Measurements from ENCODE around the gene DPEP2NB. TPM values are rescaled to one million over a fixed set of nuclear protein-coding genes. Genes with fewer than 3 reads are reported as not detected.

DPEP2NB gene
- total RNA-seq, 2 donors from 2014 or later = not detected

DNA sequence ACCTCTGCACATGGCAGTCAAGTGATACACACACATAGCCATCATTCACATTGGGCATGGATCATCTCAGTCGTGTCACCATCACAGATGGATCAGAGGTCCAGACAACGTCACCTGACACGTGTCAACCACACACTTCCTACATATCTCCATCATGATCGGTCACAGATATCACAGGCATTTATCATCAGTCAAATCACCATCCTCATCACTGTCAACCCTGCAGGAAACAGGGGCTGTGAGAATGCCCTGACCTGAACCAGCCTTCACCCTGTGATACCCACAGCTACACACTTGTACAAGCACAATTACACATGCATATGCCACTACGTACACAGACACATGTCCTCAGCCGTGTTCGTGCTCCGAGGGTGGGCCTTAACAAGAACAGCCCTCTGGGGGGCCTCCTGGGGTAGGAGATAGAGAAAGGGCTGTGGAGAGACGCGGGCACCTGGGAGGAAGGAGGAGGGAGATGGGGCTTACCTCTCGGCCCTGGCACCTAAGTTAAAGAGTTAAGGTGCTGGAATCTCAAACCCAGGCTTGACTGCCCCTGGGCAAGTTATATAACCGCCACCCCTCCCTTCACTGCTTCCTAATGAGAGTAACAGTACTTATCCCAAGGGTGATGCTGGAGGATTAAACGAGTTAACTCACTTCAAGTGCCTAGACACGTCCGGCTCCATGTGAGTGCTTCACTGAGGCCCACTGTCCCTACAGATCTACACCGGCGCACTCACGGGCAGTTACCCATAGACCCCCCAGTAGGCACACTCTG, 48.3 kb downstream of the DPEP2NB start:
- DNase-seq = no peak
- intact Hi-C loops (cut with DNase I, micrococcal nuclease) = no loop called here
- no peak for ATAC-seq

DNA sequence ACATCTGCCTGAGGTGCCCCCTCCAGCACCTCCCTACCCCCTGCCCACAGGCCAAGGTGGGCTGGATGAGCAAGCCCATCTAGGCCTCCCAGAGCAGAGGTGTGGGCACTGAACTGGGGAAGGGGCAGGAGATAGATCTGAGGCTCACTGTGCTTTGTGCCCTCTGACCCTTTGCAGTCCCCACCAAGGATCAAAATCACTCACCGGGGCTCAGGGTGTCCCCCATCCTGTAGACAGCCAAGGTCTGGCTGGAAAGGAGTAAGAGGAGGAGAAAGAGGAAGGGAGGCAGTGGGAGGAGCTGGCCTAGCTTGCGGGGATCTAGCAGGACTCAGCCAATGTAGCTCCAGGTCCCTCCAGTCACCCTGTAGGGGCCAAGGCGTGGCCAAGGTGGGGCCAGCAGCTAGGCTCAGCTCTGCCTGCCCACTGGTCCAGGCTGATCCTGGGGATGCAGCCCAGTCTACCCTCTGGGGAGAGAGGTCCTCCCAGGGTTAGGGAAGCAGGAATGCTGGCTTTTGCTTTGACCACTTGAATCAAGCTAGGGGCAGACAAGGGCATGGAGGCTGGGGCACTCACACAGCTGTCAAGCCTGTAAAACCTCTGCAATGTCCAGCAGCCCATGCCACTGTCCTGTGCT, 49.0 kb downstream of the DPEP2NB start:
- DNase-seq (peak in 1 of 2 donors; percentile 54), ATAC-seq (no peak)
- intact Hi-C loops (cut with DNase I, micrococcal nuclease) = no loop called here

DNA sequence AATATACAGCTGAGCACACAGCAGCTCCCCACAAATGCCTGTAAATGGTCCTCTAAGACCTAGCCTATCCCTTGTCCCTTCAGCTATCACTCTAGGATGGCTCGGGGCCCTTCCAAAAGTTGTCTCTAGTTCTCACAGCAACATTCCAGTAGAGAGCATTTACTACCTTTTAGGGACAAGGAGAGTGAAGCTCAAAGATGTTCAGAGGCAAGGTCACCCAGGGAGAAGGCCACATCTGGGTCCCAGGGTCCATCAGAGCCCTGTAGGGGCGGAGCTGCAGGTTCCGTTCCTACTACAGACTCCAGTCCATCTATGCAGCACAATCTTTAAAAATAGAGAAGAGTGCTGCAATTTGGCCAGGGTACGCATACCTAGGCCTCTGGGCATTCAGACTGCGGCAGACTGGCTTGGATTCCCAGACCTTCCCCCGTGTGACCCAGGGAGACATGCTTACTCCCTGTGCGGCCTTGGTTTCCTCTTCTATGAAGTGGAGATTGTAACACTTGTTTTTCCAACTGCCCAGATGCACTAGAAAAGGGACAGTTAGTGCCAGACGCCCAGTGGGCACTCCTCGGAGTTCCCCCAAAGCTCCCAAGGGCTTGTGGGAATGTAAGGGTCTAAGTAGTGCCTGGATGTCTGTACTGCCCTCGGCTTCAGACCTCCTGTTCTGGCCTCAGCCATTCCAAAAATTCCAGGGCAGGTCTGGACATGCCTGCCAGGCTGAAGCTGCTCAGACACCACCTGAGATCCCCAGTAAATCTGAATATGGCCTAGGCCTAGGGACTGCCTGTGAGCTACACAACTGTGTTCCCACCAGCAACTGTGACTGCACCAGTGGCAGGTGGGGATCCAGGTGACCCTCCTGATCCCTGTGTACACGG, 49.8 kb downstream of the DPEP2NB start:
- intact Hi-C loops (cut with DNase I, micrococcal nuclease) = no loop called here
- no peak for ATAC-seq
- no peak for DNase-seq

DNA sequence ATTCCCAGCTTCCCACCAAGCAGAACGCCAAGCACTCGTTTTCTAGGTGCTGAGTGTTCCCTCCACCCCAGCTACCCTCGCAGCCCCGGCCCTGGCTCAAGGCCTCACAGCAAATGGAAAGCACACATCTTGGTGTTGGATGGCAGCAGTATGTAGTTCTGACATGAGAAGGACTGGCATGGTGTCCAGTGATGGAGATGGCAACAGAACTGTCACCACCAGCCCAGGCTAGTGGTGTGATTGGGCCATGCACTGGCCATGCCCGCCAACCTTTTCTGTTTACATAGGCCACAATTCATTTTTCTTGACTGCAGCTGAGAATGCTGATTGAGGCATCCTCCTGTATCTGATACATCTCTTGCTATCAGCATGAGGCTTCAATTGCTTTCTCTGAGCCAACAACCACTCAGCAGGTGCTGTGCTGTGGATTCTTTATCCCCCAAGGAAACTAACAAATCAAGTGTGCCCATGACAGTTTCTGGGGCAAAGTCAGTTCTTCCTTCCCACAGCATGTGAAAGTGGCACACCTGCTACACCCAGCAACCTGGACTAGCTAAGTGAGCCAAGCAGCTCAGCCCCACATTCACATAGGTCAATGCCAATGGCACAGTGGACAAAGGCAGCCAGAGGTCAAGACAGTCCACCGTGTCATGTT, 51.1 kb downstream of the DPEP2NB start:
- intact Hi-C loops (cut with DNase I, micrococcal nuclease) = no loop called here
- ATAC-seq (no peak), DNase-seq (no peak)

DNA sequence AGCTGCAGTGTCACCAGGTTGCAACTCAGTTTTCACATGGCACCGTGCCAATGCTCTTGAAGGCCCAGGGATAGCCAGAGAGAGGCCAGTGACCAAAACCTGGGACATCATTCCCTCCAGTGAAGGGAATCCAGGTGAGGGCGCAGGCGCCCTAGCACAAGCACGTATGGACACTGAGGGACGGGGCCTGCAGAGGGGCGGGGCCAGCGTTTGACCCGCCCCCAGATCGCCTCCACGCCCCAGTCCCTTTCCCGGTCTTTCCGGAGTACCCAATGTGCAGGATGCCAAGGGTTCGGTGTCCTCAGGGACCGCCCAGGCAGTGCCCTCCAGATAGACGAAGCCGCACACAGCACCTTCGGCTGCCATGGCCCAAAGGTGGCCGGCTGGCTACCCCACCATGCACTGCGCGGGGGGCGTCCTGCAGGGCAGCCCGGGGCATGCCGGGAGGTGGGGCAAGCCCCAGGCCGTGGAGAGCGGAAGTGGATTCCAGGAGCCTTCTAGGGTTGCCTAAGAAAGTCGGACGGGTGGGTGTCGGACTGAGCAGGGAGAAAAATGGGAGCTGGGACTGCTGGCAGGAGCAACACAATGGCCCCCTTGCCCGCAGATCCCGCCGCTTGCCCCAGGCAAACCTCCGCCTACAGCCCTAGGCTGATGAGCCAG, 51.9 kb downstream of the DPEP2NB start:
- intact Hi-C loops (cut with DNase I, micrococcal nuclease) = no loop called here
- ATAC-seq (no peak), DNase-seq (no peak)

Other genes with a start within 250 kb of the DPEP2NB start
- gene RANBP10, start 209.4 kb downstream of the DPEP2NB start, total RNA-seq = 10 to 100 TPM; 16.9 to 20.5 TPM
- gene TSNAXIP1, start 209.0 kb downstream of the DPEP2NB start, total RNA-seq = under 1 TPM; 0.12 to 0.75 TPM
- gene THAP11, start 173.6 kb downstream of the DPEP2NB start, total RNA-seq = 10 to 100 TPM; 19.3 to 23.8 TPM
- gene NUTF2, start 169.0 kb downstream of the DPEP2NB start, total RNA-seq = 10 to 100 TPM; 57.1 to 59.8 TPM
- gene CENPT, start 168.2 kb downstream of the DPEP2NB start, total RNA-seq = 10 to 100 TPM; 29.3 to 43.1 TPM
- 10 to 100 TPM; 54.2 to 76.8 TPM for gene EDC4, start 142.9 kb downstream of the DPEP2NB start, total RNA-seq
- under 1 TPM in 1 of 2 donors, not detected in 1; 0.67 TPM for gene NRN1L, start 131.0 kb downstream of the DPEP2NB start, total RNA-seq
- 10 to 100 TPM; 31.7 to 36.6 TPM for gene PSKH1, start 122.7 kb downstream of the DPEP2NB start, total RNA-seq
- 1 to 10 TPM in 1 of 2 donors, under 1 TPM in 1; 0.89 to 1.9 TPM for gene CTRL, start 84.0 kb downstream of the DPEP2NB start, total RNA-seq
- 100 to 1,000 TPM; 114 to 164 TPM for gene PSMB10, start 79.1 kb downstream of the DPEP2NB start, total RNA-seq
- 1 to 10 TPM; 2.3 to 5.0 TPM for gene LCAT, start 71.8 kb downstream of the DPEP2NB start, total RNA-seq
- 10 to 100 TPM; 12.0 to 16.9 TPM for gene SLC12A4, start 47.3 kb downstream of the DPEP2NB start, total RNA-seq
- under 1 TPM in 1 of 2 donors, not detected in 1; 0.28 TPM for gene DPEP3, start 35.4 kb downstream of the DPEP2NB start, total RNA-seq
- gene DPEP2, start 16.4 kb downstream of the DPEP2NB start, total RNA-seq = 1 to 10 TPM in 1 of 2 donors, under 1 TPM in 1; 0.82 to 2.5 TPM
- gene DDX28, start 7.3 kb upstream of the DPEP2NB start, total RNA-seq = 1 to 10 TPM; 6.7 to 7.1 TPM
- gene DUS2, start 7.4 kb upstream of the DPEP2NB start, total RNA-seq = 10 to 100 TPM; 14.1 to 17.4 TPM
- 10 to 100 TPM; 24.6 to 24.9 TPM for gene NFATC3, start 69.5 kb upstream of the DPEP2NB start, total RNA-seq
- gene ESRP2, start 220.2 kb upstream of the DPEP2NB start, total RNA-seq = 100 to 1,000 TPM in 1 of 2 donors, 10 to 100 TPM in 1; 87.5 to 120 TPM
- gene PLA2G15, start 229.5 kb upstream of the DPEP2NB start, total RNA-seq = 10 to 100 TPM; 15.1 to 15.5 TPM
- 10 to 100 TPM; 23.9 to 45.9 TPM for gene SLC7A6, start 248.6 kb upstream of the DPEP2NB start, total RNA-seq

All from left colon (tissue), 2 donors.